Measurements from ENCODE around the gene GAK.

GRCh38 chr4:864456-865120, 67.5 kb downstream of the GAK start:
- no peak for TF ChIP-seq CTCF (IDR thresholded peaks at IDR 0.05)
- no peak for TF ChIP-seq EP300 (IDR thresholded peaks at IDR 0.05)
- TF ChIP-seq POLR2A (IDR thresholded peaks at IDR 0.05) = no peak
- TF ChIP-seq POLR2AphosphoS5 (IDR thresholded peaks at IDR 0.05) = no peak
